NK-92 (cell line): ENCODE results near the gene SERPINE2.
A peak's percentile ranks its signal among the peaks of the same experiment; 100 is the strongest.

Experiments
- DNase-seq: peaks from one replicate; lab custom pipeline; 2025; ENCODE audit not compliant: unreplicated experiment; lab: John Stamatoyannopoulos, UW

SERPINE2 gene

GRCh38 chr2:223979730-223980396, 59.2 kb downstream of the SERPINE2 start:
- no peak for DNase-seq

- no peak for DNase-seq
These were observed 60.6 kb downstream of the SERPINE2 start for GRCh38 chr2:223978451-223978850.

- DNase-seq: no peak
These were observed 62.4 kb downstream of the SERPINE2 start for GRCh38 chr2:223976635-223977226.

- no peak for DNase-seq
These were observed 65.5 kb downstream of the SERPINE2 start for GRCh38 chr2:223973606-223974005.

GRCh38 chr2:223972656-223973102, 66.4 kb downstream of the SERPINE2 start:
- DNase-seq: no peak

DNA sequence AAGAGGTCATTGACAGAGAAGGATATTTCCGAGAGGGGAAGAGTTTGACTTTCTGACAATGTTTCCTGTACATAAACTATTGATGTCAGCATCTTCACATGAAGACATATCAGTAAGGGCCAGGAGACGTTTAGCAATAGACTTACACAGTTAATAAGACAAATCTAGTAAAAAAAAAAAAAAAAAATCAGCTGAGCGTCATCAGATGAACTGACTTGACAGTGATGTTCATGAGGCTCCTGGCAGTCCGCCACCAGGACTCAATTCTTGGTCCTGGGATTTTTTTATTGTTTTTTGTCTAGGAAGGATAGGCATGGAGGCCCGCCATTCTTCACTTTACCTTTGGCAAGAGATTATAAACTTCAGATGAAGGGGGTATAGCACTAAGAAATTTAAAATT, 67.4 kb downstream of the SERPINE2 start:
- no peak for DNase-seq

DNA sequence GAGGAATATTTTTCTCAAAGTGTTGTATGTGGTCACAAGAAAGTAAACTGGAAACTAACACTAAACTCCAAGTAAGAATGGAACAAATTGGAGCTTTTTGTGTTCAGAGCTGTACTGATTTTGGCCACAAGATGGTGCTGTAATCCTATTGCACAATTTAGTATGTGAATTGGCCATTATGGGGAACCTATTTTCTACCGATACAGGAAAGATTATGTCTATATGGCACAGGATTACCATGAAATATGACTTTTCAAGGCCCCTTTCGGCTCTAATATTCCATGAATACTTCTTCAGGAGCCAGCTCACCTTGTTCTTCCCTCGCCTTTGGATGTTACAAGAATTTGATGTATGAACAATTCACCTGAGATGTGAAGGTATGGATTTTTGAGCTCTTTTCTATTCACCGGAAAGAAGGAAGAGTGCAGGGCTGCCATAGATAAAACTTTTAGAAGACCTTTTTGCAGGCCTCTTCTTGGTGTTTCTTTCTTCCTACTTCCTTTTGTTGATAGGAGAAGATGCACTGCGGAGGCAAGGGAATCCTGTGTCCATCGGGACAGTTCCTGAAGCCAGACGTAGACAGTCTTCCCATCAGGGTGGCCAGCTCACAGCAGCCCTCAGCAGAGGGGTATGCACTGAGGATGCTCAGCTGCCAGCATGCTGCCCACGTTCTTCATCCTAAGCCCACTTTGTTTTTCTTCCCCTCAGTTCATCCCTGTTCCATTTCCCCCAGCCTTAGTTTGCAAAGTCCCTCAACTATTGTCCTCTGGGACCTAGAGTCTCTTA, 68.5 kb downstream of the SERPINE2 start:
- DNase-seq: no peak

- no peak for DNase-seq
These were observed 69.2 kb downstream of the SERPINE2 start for GRCh38 chr2:223969856-223970255.

- no peak for DNase-seq
These were observed 69.8 kb downstream of the SERPINE2 start for GRCh38 chr2:223969315-223969714.

DNA sequence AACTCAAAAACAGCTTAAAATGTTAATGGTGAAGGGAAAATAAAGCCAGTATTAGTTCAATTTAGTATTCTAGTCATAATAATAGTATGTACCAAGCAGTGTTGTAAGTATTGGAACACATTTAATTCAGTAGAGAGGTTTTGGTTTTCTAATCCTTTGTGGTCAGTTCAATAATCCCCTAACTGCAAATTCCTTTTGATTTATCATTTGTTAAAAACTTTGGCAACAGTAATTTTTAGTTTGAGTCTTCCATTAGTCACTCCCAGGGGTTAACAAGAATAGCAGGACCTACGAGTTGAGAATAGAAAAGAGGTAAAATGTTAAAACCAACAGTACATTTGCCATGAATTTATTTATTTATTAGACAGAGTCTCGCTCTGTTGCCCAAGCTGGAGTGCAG, 71.1 kb downstream of the SERPINE2 start:
- DNase-seq: no peak

GRCh38 chr2:223959688-223960087, 79.4 kb downstream of the SERPINE2 start:
- no peak for DNase-seq

- peak; percentile 54 for DNase-seq
These were observed 81.8 kb downstream of the SERPINE2 start, which contains the start of gene MRPL44 for GRCh38 chr2:223957092-223957851. Gene MRPL44 (plus strand): TSS chr2:223957463. CDS start chr2:223957473, 10 bp downstream.

DNA sequence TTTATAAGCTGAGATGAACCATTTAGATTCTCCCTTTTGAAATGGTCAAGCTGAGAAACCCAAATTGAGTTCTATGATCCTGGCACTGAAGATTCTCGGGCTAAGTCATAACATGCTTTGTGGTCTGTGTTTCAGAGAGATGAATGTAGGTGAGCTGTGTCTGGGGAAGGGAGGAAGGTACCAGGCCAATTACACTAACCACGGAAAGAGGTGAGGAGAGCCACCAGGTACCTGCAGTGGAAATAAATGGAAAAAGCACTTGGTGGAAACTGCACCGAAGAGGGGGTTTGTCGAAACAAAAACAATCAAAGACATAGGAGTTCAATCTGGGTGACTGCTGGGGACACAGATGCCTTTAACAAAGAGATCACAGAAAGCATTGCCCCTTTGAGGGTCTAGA, 82.8 kb downstream of the SERPINE2 start:
- no peak for DNase-seq

GRCh38 chr2:223954401-223954800, 84.7 kb downstream of the SERPINE2 start:
- no peak for DNase-seq

DNA sequence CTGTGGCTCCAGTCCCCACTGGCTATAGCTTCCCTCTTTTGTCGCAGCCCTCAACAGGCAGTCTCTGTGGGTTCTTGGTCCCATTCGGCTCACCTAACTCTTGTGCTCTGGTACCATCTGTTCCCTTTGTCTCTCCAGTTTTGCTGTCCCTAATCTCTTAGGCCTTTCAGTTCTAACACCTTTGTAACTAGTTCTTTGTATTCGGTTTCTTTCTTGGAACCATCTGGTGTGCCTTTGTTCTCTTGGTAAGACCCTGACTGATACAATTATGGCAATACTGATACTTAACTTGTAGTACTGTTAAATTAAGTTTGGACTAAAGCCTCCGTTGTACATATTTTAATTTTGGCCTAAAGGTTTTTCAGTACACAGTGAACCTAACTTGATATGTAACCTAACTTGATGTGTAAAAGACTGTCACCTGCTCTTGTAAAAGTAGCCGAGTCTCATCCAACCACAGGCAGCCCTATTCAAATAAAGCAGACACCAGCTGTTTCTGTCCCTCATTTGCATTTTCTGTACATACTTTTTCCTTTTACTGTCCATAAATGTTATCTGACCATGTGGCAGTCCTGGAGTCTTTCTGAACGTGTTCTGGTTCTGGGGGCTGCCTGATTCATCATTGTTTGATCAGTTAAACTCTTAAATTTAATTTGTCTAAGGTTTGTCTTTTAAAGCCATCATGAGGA, 86.7 kb downstream of the SERPINE2 start:
- no peak for DNase-seq

GRCh38 chr2:223950448-223951347, 88.4 kb downstream of the SERPINE2 start:
- DNase-seq: no peak

DNA sequence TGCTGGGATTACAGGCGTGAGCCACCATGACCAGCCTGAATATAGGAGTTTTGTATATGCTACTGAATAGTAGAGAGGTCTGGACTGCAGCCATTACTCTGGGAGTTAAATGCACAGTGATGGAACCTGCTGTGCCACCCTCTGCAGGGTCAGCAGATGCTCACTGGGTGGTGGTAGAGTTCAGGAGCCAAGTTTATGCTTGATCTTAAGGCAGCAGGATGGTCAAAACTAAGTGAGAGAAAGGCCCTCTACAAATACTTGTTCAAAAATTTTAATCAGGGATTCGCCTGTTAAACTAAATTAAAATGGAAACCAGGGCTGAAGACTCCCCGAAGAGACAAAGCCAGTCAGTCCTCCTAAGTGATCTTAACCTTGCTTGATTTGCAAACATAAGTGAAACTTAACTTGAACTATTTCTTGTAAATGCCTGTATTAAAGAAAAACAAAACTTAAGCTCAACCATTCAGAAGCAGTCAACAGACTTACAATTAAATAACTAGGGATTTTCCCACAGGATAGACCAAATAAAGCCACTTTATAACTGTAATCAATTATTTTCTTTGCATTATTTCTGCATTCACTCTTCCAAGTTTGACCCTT, 89.7 kb downstream of the SERPINE2 start:
- DNase-seq: no peak

DNA sequence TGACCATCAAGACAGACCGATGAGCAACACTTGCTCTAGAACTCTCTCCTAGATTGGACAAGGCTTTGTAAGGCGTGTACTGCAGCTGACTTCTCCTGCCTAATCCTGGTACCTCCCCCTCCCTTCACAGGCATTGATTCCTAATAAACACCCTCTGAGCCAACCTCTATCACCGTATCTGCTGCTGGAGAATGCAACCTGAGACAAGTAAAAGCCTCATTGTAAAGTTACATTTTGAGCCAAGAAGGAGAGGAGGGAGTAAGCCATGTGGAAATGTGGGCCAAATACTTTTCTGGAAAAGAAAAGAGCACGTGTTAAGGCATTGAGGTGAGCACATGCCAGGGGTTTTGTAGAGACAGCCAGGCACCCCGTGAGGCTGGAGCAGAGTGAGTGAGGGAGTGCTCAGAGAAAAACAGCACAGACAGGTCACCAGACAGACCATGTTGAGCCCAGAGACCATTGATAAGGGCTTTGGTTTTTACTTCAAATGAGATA, 91.3 kb downstream of the SERPINE2 start:
- no peak for DNase-seq

DNA sequence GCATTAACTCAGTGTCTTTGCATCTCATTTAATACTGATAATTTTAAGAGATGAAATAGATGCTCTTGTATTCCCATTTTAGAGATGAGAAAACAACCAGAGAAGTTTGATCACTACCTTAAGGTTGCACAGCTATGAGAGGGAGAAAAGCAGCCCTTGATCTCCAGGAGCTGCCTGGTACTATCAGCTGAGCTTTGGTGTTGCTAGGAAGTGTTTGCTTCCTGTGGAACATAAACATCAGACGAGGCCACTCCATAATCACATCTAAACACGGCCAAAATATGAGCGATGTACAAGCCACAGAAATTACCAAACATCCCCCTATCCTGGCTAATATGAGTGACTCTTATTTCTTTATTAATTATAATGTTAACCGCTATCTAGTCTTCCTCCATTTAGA, 93.3 kb downstream of the SERPINE2 start:
- no peak for DNase-seq
